Prostate gland (tissue), 2 donors: ENCODE data around the gene SRR. TPM values are rescaled to one million over a fixed set of nuclear protein-coding genes. Genes with fewer than 3 reads are reported as not detected.

Experiments used
- DNase-seq: peaks from one replicate; pipeline ENCODE4 v3.0.0-alpha.2; 2019; ENCODE audit warnings: low spot score
- H3K27ac ChIP-seq, 2 donors: fragments of 200-600 bp; sonication (generic); 2 replicates each; pipeline ENCODE4 v1.5.1; 2017 to 2019
- H3K27me3 ChIP-seq: fragments of 200-600 bp; sonication (generic); replicated peaks from 2 replicates; pipeline ENCODE4 v1.5.1; 2019; ENCODE audit not compliant: insufficient read depth
- H3K36me3 ChIP-seq, 2 donors: fragments of 200-600 bp; sonication (generic); 1 replicate in 1 of 2; 2 replicates in 1 of 2; pipeline versions ENCODE4 v1.5.1 to v1.8.1; 2017 to 2019
- H3K4me1 ChIP-seq: fragments of 200-600 bp; sonication (generic); replicated peaks from 2 replicates; pipeline ENCODE4 v1.5.1; 2019
- H3K4me3 ChIP-seq, 2 donors: fragments of 200-600 bp; sonication (generic); 2 replicates each; pipeline ENCODE4 v1.5.1; 2017 to 2019
- H3K9me3 ChIP-seq: fragments of 200-600 bp; sonication (generic); 2 replicates; pipeline ENCODE4 v1.5.1; 2017
- CTCF ChIP-seq, 4 experiments: fragments of 200-600 bp in 2 of 4; fragments of 450-650 bp in 2 of 4; sonication (generic) in 2 of 4; IDR thresholded peaks; 1 replicate in 3 of 4; 2 replicates in 1 of 4; pipeline ENCODE4 v1.5.1; 2016 to 2019; ENCODE audit warnings: antibody characterized with exemption in 4 of 4, mild to moderate bottlenecking in 2 of 4, moderate library complexity in 2 of 4
- POLR2A ChIP-seq: fragments of 450-650 bp; IDR thresholded peaks from one replicate; pipeline ENCODE4 v1.6.1; 2016; ENCODE audit warnings: antibody characterized with exemption, mild to moderate bottlenecking
- POLR2AphosphoS5 ChIP-seq: sonication (generic); formaldehyde crosslinking; IDR thresholded peaks from one replicate; pipeline ENCODE4 v1.6.1; 2017; ENCODE audit warnings: antibody characterized with exemption
- WGBS: methylation state at CpG from one replicate; pipeline ENCODE4 v1.1.5; 2018; 5-methylcytosine and 5-hydroxymethylcytosine counted together
- intact Hi-C: fragments of 100-400 bp; cut with DNase I; formaldehyde crosslinking; loops from one replicate; pipeline ENCODE4 v1.14.2; 2022
- total RNA-seq, 2 donors: library from RNA; depleted of rRNA; stranded (reverse); fragments of >200 nt; gene quantifications; one replicate each; pipeline ENCODE4 v1.1.0, GENCODE V29; 2016

The SRR gene
- total RNA-seq, 2 donors from 2014 or later = 10.8 to 27.5 TPM

GRCh38 chr17:2362016-2362415 is 58.3 kb downstream of the SRR start:
- intact Hi-C loops = no loop called here
- Histone ChIP-seq H3K4me1 (no peaks in the 10 kb centered on the region), H3K9me3 (no peaks in the 10 kb centered on the region), H3K27ac (no peak overlapping the region), H3K36me3 (peaks cover 3 to 6% of the 10 kb centered on the region in 2 donors), H3K27me3 (no peaks in the 10 kb centered on the region), H3K4me3 (no peak overlapping the region)
- TF ChIP-seq POLR2AphosphoS5 = no peak
- no peak for TF ChIP-seq POLR2A
- no peak for TF ChIP-seq CTCF (IDR thresholded peaks at IDR 0.05)
- no peak for DNase-seq
- 98% methylated on average over 19 of the region's 20 CpGs for WGBS

- H3K27ac ChIP-seq = no peak overlapping the region
- TF ChIP-seq CTCF (IDR thresholded peaks at IDR 0.05) (no peak), POLR2A (no peak), POLR2AphosphoS5 (no peak)
- no peak overlapping the region for H3K4me3 ChIP-seq
- no peak for DNase-seq
- peaks cover 3 to 6% of the 10 kb centered on the region in 2 donors for H3K36me3 ChIP-seq
- intact Hi-C loops = no loop called here
- WGBS = 95% methylated on average over 17 of the region's 19 CpGs
- H3K9me3 ChIP-seq = no peaks in the 10 kb centered on the region
- no peaks in the 10 kb centered on the region for H3K27me3 ChIP-seq
- no peaks in the 10 kb centered on the region for H3K4me1 ChIP-seq
Measured at GRCh38 chr17:2362416-2362815, 58.7 kb downstream of the SRR start.

- Histone ChIP-seq H3K9me3 (no peaks in the 10 kb centered on the region), H3K36me3 (peaks cover 3 to 6% of the 10 kb centered on the region in 2 donors), H3K27ac (no peak overlapping the region), H3K4me1 (no peaks in the 10 kb centered on the region), H3K4me3 (no peak overlapping the region), H3K27me3 (no peaks in the 10 kb centered on the region)
- no peak for TF ChIP-seq POLR2A
- no peak for TF ChIP-seq CTCF (IDR thresholded peaks at IDR 0.05)
- no peak for TF ChIP-seq POLR2AphosphoS5
- 97% methylated on average over 9 of the region's 14 CpGs for WGBS
- no peak for DNase-seq
- intact Hi-C loops = no loop called here
Measured at GRCh38 chr17:2362881-2363280, 59.1 kb downstream of the SRR start.

- Histone ChIP-seq H3K36me3 (peaks cover 3 to 6% of the 10 kb centered on the region in 2 donors), H3K27ac (no peak overlapping the region), H3K9me3 (no peaks in the 10 kb centered on the region), H3K27me3 (no peaks in the 10 kb centered on the region), H3K4me3 (no peak overlapping the region), H3K4me1 (no peaks in the 10 kb centered on the region)
- intact Hi-C loops = no loop called here
- TF ChIP-seq CTCF (IDR thresholded peaks at IDR 0.05) (no peak), POLR2A (no peak), POLR2AphosphoS5 (no peak)
- no peak for DNase-seq
- WGBS = 95% methylated on average over 21 of the region's 21 CpGs
Measured at GRCh38 chr17:2363318-2363717, 59.6 kb downstream of the SRR start.

GRCh38 chr17:2363851-2364762 is 60.4 kb downstream of the SRR start:
- H3K27me3 ChIP-seq = no peaks in the 10 kb centered on the region
- no peak overlapping the region for H3K4me3 ChIP-seq
- H3K4me1 ChIP-seq = no peaks in the 10 kb centered on the region
- H3K36me3 ChIP-seq = peaks cover 3 to 6% of the 10 kb centered on the region in 2 donors
- H3K27ac ChIP-seq = no peak overlapping the region
- intact Hi-C loops = no loop called here
- TF ChIP-seq POLR2A (no peak), POLR2AphosphoS5 (no peak), CTCF (IDR thresholded peaks at IDR 0.05) (no peak)
- 76% methylated on average over 26 of the region's 26 CpGs for WGBS
- no peak for DNase-seq
- no peaks in the 10 kb centered on the region for H3K9me3 ChIP-seq
